Prostate gland (tissue), 2 donors: ENCODE data around the gene LIM2. TPM values are rescaled to one million over a fixed set of nuclear protein-coding genes. Genes with fewer than 3 reads are reported as not detected.

Experiments
- DNase-seq: peaks from one replicate; pipeline ENCODE4 v3.0.0-alpha.2; 2019; ENCODE audit warnings: low spot score
- H3K27ac ChIP-seq, 2 donors: fragments of 200-600 bp; sonication (generic); 2 replicates each; pipeline ENCODE4 v1.5.1; 2017 to 2019
- H3K27me3 ChIP-seq: fragments of 200-600 bp; sonication (generic); replicated peaks from 2 replicates; pipeline ENCODE4 v1.5.1; 2019; ENCODE audit not compliant: insufficient read depth
- H3K36me3 ChIP-seq, 2 donors: fragments of 200-600 bp; sonication (generic); 1 replicate in 1 of 2; 2 replicates in 1 of 2; pipeline versions ENCODE4 v1.5.1 to v1.8.1; 2017 to 2019
- H3K4me1 ChIP-seq: fragments of 200-600 bp; sonication (generic); replicated peaks from 2 replicates; pipeline ENCODE4 v1.5.1; 2019
- H3K4me3 ChIP-seq, 2 donors: fragments of 200-600 bp; sonication (generic); 2 replicates each; pipeline ENCODE4 v1.5.1; 2017 to 2019
- H3K9me3 ChIP-seq: fragments of 200-600 bp; sonication (generic); 2 replicates; pipeline ENCODE4 v1.5.1; 2017
- CTCF ChIP-seq, 4 experiments: fragments of 200-600 bp in 2 of 4; fragments of 450-650 bp in 2 of 4; sonication (generic) in 2 of 4; IDR thresholded peaks; 1 replicate in 3 of 4; 2 replicates in 1 of 4; pipeline ENCODE4 v1.5.1; 2016 to 2019; ENCODE audit warnings: antibody characterized with exemption in 4 of 4, mild to moderate bottlenecking in 2 of 4, moderate library complexity in 2 of 4
- POLR2A ChIP-seq: fragments of 450-650 bp; IDR thresholded peaks from one replicate; pipeline ENCODE4 v1.6.1; 2016; ENCODE audit warnings: antibody characterized with exemption, mild to moderate bottlenecking
- POLR2AphosphoS5 ChIP-seq: sonication (generic); formaldehyde crosslinking; IDR thresholded peaks from one replicate; pipeline ENCODE4 v1.6.1; 2017; ENCODE audit warnings: antibody characterized with exemption
- WGBS: methylation state at CpG from one replicate; pipeline ENCODE4 v1.1.5; 2018; 5-methylcytosine and 5-hydroxymethylcytosine counted together
- intact Hi-C: fragments of 100-400 bp; cut with DNase I; formaldehyde crosslinking; loops from one replicate; pipeline ENCODE4 v1.14.2; 2022
- total RNA-seq, 2 donors: library from RNA; depleted of rRNA; stranded (reverse); fragments of >200 nt; gene quantifications; one replicate each; pipeline ENCODE4 v1.1.0, GENCODE V29; 2016

Gene LIM2
- total RNA-seq, 2 donors from 2014 or later = not detected

DNA sequence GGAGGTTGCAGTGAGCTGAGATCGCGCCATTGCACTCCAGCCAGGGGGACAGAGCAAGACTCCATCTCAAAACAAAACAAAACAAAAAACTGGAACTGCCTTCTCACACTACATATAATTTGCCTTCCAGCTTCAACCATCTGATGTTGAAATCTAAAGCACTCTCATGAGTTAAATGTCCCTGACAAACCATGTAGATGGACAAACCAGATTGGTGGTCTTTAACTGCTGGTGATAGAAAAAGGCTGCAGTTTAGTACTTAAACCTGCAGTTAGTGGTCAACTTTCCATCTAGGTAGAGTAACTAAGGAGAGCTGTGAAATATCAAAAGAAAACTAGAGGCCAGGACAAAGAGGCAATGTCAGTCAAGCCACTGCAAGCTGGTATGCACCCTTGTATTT, 8.4 kb upstream of the LIM2 start:
- intact Hi-C loops = no loop called here

DNA sequence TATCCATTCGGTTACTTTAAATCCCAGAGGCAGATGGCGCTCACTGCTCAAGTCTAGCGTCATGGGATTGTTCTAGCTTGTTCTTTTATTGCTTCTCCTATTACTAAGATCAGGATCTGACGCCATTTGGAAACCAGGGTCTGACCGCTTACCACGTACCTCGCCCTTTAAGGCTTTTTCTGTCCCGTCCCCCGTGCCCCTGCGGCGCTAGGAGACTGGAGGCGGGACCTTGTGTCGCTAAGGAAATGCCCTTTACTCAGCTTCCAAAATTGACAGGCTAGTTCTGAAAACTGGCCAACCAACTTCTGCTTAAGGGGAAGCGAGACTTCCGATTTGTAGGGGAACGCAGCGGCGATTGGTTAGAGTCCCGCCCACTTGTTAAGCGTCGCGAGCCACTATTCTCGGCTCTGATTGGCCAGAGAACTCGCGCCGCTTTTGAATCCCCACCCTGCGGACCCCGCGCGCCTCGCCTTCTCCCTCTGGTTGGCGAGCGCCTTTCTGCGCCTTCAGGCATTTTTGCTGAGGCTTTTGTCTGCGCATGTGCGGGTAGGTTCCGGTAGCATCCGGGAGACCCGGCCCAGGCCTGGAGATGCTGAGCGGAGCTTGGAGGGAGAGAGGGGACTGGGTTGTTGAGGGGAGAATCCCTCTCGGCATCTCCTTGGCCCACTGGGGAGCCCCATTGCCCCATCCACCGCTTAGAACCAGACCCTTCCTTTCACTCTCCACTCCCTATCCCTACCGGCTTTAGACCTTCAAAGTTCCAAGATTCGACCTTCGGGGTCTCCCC, 6.5 kb upstream of the LIM2 start:
- Histone ChIP-seq H3K4me1 (no peaks in the 10 kb centered on the region), H3K27ac (peak overlapping the region; percentile 70 to 76), H3K9me3 (no peaks in the 10 kb centered on the region), H3K27me3 (no peaks in the 10 kb centered on the region), H3K4me3 (peak overlapping the region; percentile 16 to 31), H3K36me3 (no peaks in the 10 kb centered on the region)
- peak; percentile 94 for DNase-seq
- intact Hi-C loops = loop anchor here (5.0 kb wide), 1 partner anchor 57 kb away; no protein-coding TSS in a partner anchor
- 4% methylated on average over 45 of the region's 45 CpGs for WGBS
- peak; percentile 92 for TF ChIP-seq POLR2AphosphoS5
- TF ChIP-seq POLR2A = no peak
- TF ChIP-seq CTCF (IDR thresholded peaks at IDR 0.05) = peak in 3 of 4 experiments; percentile 15 to 25 (median 22)

More for the DNA sequence above, 8.4 kb upstream of the LIM2 start:
- TF ChIP-seq POLR2AphosphoS5 = no peak
- TF ChIP-seq POLR2A = no peak
- TF ChIP-seq CTCF (IDR thresholded peaks at IDR 0.05) = no peak
- Histone ChIP-seq H3K4me1 (no peaks in the 10 kb centered on the region), H3K27ac (no peak overlapping the region), H3K27me3 (no peaks in the 10 kb centered on the region), H3K9me3 (no peaks in the 10 kb centered on the region), H3K36me3 (no peaks in the 10 kb centered on the region), H3K4me3 (no peak overlapping the region)
- WGBS = 100% methylated on average over 2 of the region's 2 CpGs
- no peak for DNase-seq

DNA sequence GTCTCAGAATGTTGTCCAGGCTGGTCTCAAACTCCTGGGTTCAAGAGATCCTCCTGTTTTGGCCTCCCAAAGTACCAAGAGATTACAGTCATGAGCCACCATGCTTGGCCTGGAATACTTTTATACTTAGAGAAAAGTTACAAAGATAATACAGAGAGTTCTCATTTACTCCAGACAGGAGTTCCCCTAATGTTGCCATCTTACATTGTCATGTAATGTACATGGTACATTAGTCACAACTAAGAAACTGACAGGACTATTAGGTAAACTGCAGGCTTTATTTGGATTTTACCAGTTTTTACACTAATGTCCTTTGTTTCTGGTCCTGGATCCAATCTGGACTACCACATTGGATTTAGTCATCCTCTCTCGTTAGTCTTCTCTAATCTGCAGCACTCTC, 4.9 kb upstream of the LIM2 start:
- H3K4me3 ChIP-seq = no peak overlapping the region
- DNase-seq = no peak
- TF ChIP-seq CTCF (IDR thresholded peaks at IDR 0.05) (no peak), POLR2A (no peak), POLR2AphosphoS5 (no peak)
- intact Hi-C loops = loop anchor here (5.0 kb wide), 1 partner anchor 55 kb away; no protein-coding TSS in a partner anchor
- no peaks in the 10 kb centered on the region for H3K9me3 ChIP-seq
- 71% methylated on average over 1 of the region's 1 CpG for WGBS
- H3K27ac ChIP-seq = no peak overlapping the region
- no peaks in the 10 kb centered on the region for H3K4me1 ChIP-seq
- H3K36me3 ChIP-seq = no peaks in the 10 kb centered on the region
- no peaks in the 10 kb centered on the region for H3K27me3 ChIP-seq

DNA sequence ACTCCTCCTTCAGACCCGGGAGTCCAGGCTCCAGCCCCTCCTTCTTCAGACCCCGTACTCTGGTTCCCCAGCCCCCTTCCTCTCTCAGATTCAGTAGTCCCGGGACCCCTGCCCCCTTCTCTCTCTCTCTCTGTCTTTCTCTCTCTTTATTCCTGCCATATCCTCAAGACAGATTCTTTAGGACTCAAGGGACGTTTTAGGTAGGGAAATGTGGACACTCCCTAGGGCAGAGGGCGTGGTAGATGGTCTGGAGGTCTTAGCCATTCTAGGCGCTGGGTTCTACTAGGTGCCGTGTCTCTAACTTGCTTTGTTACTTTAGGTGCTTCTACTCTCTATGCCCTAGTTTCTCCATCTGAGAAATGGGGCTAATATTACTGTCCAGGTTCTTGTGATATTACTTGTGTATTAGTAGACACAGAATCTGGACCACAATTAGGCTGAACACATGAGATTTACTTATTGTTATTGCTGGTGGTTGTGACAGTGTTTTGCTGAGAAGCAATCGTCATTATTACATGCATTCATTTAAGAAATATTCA, 3.4 kb upstream of the LIM2 start:
- 68% methylated on average over 8 of the region's 8 CpGs for WGBS
- Histone ChIP-seq H3K27ac (no peak overlapping the region), H3K27me3 (no peaks in the 10 kb centered on the region), H3K4me1 (no peaks in the 10 kb centered on the region), H3K36me3 (no peaks in the 10 kb centered on the region), H3K4me3 (no peak overlapping the region), H3K9me3 (no peaks in the 10 kb centered on the region)
- intact Hi-C loops = loop anchor here (5.0 kb wide), 1 partner anchor 54 kb away; no protein-coding TSS in a partner anchor
- no peak for TF ChIP-seq CTCF (IDR thresholded peaks at IDR 0.05)
- no peak for TF ChIP-seq POLR2AphosphoS5
- no peak for DNase-seq
